GM10248 (cell line): ENCODE measurements around the gene SLC1A2.

Experiments used
- CTCF ChIA-PET: fragments of 300-600 bp; sonication (Branson Sonifier 250); formaldehyde crosslinking; extraction: SDS; loops from one replicate; lab custom pipeline; 2021; ENCODE audit warnings: antibody characterized with exemption; lab: Yijun Ruan, JAX
- POLR2A ChIA-PET: fragments of 350-650 bp; sonication (Branson Sonifier 250); formaldehyde crosslinking; extraction: SDS; loops from one replicate; lab custom pipeline; 2020; ENCODE audit warnings: antibody characterized with exemption; lab: Yijun Ruan, JAX
- DNase-seq: peaks from one replicate; pipeline ENCODE4 v3.0.0; 2012; ENCODE audit errors: extremely low spot score
- TF ChIP-seq, protein P1 (sequence below): IDR thresholded peaks from 2 replicates; pipeline ENCODE4 v1.5.1; 2012; ENCODE audit warnings: mild to moderate bottlenecking, low read depth; ENCODE audit errors: extremely low read depth, missing control alignments, control extremely low read depth

SLC1A2 gene

DNA sequence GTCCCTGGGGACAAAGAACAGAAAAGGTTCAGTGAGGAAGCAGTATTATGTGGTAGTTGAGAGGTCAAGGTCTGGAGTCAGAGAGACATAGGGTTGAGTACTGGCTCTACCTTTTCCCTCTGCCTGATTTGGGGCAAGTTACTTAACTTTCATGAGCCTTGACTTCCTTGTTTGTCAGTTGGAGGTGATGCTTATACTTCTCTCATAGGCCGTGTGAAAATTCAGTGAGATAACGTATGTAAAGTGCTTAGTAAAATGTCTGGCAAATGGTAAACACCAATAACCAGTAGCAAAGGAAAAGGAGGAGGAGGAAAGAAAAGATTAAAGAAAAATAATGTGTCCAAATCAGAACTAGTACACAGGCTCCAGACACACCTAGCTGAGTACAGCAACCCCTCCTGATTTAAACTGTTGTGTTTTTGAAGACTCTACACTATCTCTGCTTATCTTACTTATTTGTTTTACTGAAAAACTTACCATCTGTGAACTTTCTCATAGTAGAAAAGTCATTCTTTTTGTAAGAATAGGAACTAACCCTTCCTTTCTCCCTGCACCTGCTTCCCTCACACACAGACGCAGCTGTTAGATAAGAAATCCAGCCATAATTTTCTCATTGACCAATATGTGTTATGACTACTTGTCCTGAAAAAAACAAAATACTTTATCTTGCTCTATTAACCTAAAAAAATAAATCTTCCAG is 153.5 kb downstream of the SLC1A2 start:
- ChIA-PET CTCF (interaction anchor here (1.0 to 1.5 kb wide), 4 partner anchors 9 to 41 kb away, joined by 4 to 5 read pairs (median 4); no protein-coding TSS in a partner anchor), POLR2A (interaction anchor here (0.7 kb wide), 1 partner anchor 20 kb away, joined by 3 read pairs; no protein-coding TSS in a partner anchor)
- DNase-seq = no peak
- TF ChIP-seq, protein P1, sequence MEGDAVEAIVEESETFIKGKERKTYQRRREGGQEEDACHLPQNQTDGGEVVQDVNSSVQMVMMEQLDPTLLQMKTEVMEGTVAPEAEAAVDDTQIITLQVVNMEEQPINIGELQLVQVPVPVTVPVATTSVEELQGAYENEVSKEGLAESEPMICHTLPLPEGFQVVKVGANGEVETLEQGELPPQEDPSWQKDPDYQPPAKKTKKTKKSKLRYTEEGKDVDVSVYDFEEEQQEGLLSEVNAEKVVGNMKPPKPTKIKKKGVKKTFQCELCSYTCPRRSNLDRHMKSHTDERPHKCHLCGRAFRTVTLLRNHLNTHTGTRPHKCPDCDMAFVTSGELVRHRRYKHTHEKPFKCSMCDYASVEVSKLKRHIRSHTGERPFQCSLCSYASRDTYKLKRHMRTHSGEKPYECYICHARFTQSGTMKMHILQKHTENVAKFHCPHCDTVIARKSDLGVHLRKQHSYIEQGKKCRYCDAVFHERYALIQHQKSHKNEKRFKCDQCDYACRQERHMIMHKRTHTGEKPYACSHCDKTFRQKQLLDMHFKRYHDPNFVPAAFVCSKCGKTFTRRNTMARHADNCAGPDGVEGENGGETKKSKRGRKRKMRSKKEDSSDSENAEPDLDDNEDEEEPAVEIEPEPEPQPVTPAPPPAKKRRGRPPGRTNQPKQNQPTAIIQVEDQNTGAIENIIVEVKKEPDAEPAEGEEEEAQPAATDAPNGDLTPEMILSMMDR = no peak

- CTCF ChIA-PET = interaction anchor here (0.8 to 2.0 kb wide), 3 partner anchors 11 to 129 kb away, joined by 3 to 4 read pairs (median 4); no protein-coding TSS in a partner anchor
- POLR2A ChIA-PET = no interaction called here
- no peak for DNase-seq
- TF ChIP-seq, protein P1 = no peak
Measured at GRCh38 chr11:35262735-35263134, 156.6 kb downstream of the SLC1A2 start.

GRCh38 chr11:35262056-35262455 is 157.3 kb downstream of the SLC1A2 start:
- no peak for DNase-seq
- POLR2A ChIA-PET = no interaction called here
- TF ChIP-seq, protein P1 = no peak
- CTCF ChIA-PET = interaction anchor here (0.8 to 2.0 kb wide), 3 partner anchors 12 to 129 kb away, joined by 3 to 4 read pairs (median 4); no protein-coding TSS in a partner anchor

DNA sequence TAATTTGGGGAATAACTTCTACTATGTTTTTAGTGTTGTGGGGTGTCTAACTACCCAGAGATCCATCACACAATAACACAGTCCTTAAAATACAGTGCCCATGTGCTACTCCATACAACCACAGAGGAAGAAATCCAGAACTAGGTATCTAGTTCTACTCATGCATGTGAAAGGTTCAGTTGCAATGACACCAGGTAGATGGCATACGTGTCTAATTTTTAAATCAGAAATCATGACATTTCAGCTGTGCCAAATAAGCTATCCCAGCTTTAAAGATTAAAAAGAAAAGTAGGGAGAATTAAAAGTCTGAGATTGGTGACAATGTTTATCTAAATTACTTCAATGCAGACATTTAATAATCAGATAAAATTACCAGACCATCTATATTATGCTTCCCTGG is 158.2 kb downstream of the SLC1A2 start:
- ChIA-PET CTCF (interaction anchor here (0.8 to 2.0 kb wide), 6 partner anchors 14 to 130 kb away, joined by 3 to 5 read pairs (median 4); no protein-coding TSS in a partner anchor), POLR2A (no interaction called here)
- TF ChIP-seq, protein P1 = no peak
- DNase-seq = no peak

DNA sequence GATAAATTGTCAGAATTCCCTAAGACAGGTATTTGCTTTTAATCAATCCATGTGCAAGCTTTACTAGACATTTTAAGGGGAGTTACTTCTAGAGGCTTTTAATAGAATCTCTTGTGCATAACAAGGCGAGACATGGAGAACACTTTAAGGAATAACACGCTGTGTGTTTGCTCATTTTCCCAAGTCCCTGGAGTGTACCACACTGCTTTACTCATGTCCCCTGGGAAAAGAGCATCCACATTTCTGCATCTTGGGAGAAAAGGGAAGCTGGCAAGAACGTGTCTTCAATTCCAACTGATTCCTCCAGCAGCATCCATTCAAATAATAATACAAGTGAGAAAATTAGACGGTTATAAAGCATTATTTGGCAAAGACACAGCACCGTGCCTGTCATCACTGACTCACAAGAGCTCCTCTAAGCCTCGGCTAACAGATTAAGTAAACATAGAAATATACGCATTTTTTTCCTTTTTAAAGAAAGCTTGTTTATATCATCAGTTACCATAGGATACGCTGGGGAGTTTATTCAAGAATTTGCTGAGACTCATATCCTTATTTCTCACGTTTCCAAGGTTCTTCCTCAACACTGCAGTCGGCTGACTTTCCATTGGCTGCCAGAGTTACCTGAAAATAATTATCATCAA is 158.9 kb downstream of the SLC1A2 start:
- no peak for DNase-seq
- CTCF ChIA-PET = interaction anchor here (0.8 to 1.3 kb wide), 5 partner anchors 14 to 45 kb away, joined by 3 to 5 read pairs (median 3); no protein-coding TSS in a partner anchor
- POLR2A ChIA-PET = no interaction called here
- TF ChIP-seq, protein P1 = no peak

GRCh38 chr11:35259529-35259928 is 159.8 kb downstream of the SLC1A2 start:
- TF ChIP-seq, protein P1 = no peak
- CTCF ChIA-PET = interaction anchor here (1.2 to 1.6 kb wide), 2 partner anchors 46 to 51 kb away, joined by 3 read pairs; no protein-coding TSS in a partner anchor
- POLR2A ChIA-PET = no interaction called here
- DNase-seq = no peak
